Breast epithelium (tissue), 4 donors: Measurements from ENCODE around the gene BIRC6. TPM values are rescaled to one million over a fixed set of nuclear protein-coding genes. Genes with fewer than 3 reads are reported as not detected.
"Not testable (repeated sequence)": the region's sequence is repeated elsewhere in the genome, so short reads cannot be mapped to it uniquely, and the experiment has no call there.

ENCODE experiments used
- DNase-seq, 2 donors: peaks; one replicate each; pipeline ENCODE4 v3.0.0-alpha.2; 2019; ENCODE audit warnings: low spot score in 2 of 2
- H3K27ac ChIP-seq, 2 donors: fragments of 200-600 bp; sonication (generic) in 1 of 2; one replicate each; pipeline ENCODE4 v1.5.1; 2016 to 2019; ENCODE audit warnings: mild to moderate bottlenecking in 1 of 2
- H3K27me3 ChIP-seq, 2 donors: fragments of 200-600 bp; sonication (generic) in 1 of 2; one replicate each; pipeline versions ENCODE4 v1.5.1 to v1.6.0; 2017 to 2019; ENCODE audit warnings: control low read depth in 1 of 2, mild to moderate bottlenecking in 1 of 2
- H3K36me3 ChIP-seq: fragments of 200-600 bp; one replicate; pipeline ENCODE4 v1.5.1; 2019
- H3K4me1 ChIP-seq, 2 donors: fragments of 200-600 bp; sonication (generic); one replicate each; pipeline ENCODE4 v1.5.1; 2016 to 2019; ENCODE audit warnings: control low read depth in 1 of 2
- H3K4me3 ChIP-seq, 3 donors: fragments of 200-600 bp; sonication (generic); 1 replicate in 2 of 3; 2 replicates in 1 of 3; pipeline ENCODE4 v1.5.1; 2016 to 2019; ENCODE audit warnings: mild to moderate bottlenecking in 3 of 3, moderate library complexity in 2 of 3
- H3K9me3 ChIP-seq, 2 donors: fragments of 200-600 bp; sonication (generic) in 1 of 2; one replicate each; pipeline ENCODE4 v1.5.1; 2016 to 2019; ENCODE audit warnings: control low read depth in 1 of 2
- POLR2A ChIP-seq: fragments of 450-650 bp; IDR thresholded peaks from one replicate; pipeline ENCODE4 v1.6.1; 2016; ENCODE audit warnings: antibody characterized with exemption, mild to moderate bottlenecking, moderate library complexity
- POLR2AphosphoS5 ChIP-seq, 3 donors: sonication (generic); formaldehyde crosslinking; IDR thresholded peaks; one replicate each; pipeline ENCODE4 v1.6.1; 2017; ENCODE audit warnings: antibody characterized with exemption in 3 of 3
- intact Hi-C: fragments of 100-400 bp; cut with DNase I; formaldehyde crosslinking; loops from one replicate; pipeline ENCODE4 v1.15.1; 2023; ENCODE audit warnings: low total_unique reads
- total RNA-seq, 3 donors: library from RNA; depleted of rRNA; stranded (reverse); fragments of >200 nt; gene quantifications; one replicate each; pipeline ENCODE4 v1.1.0, GENCODE V29; 2016
- TF ChIP-seq, protein P1 (sequence below), 3 donors: fragments of 450-650 bp; IDR thresholded peaks; one replicate each; pipeline ENCODE4 v1.5.1; 2016 to 2017; ENCODE audit warnings: antibody characterized with exemption in 3 of 3, mild to moderate bottlenecking in 3 of 3, moderate library complexity in 3 of 3

BIRC6 gene
- total RNA-seq, 3 donors from 2014 or later: 132 to 245 (median 152) TPM

DNA sequence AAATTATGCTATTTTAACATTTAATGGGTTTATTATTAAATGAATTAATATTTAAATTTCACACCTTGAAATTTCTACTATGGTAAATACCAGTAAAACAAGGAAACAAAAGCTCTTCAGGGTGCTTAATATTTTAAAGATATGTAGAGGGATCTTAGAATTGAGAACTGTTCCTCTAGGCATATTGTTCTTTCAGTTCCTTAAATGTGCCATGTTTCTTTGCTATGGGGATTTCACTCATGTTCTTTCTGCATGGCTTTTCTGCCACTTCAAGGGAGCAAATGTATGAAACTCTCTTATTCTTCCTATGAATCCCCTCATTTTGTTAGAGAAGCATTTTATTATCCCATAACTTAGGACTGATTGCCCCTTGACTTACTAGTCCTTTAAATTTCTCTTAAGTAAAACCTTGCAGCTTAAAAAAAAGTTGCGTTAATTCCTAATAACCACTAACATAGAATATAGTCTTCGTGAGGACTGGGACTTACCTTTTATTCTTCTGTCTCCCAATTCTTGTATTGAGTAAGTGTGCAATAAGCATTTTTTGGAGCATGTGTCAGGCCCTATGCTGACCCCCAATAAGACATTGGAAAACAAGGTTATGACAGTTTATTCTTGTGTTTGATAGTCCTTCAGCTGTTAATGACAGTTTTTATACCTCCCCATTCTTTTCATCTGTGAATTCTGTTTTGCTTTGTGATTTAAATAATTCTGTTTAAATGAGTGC is 95.7 kb downstream of the BIRC6 start:
- Histone ChIP-seq H3K4me1 (no peaks in the 10 kb centered on the region), H3K36me3 (no peaks in the 10 kb centered on the region), H3K27me3 (no peaks in the 10 kb centered on the region), H3K4me3 (no peak overlapping the region), H3K27ac (no peak overlapping the region), H3K9me3 (no peaks in the 10 kb centered on the region)
- TF ChIP-seq, protein P1, sequence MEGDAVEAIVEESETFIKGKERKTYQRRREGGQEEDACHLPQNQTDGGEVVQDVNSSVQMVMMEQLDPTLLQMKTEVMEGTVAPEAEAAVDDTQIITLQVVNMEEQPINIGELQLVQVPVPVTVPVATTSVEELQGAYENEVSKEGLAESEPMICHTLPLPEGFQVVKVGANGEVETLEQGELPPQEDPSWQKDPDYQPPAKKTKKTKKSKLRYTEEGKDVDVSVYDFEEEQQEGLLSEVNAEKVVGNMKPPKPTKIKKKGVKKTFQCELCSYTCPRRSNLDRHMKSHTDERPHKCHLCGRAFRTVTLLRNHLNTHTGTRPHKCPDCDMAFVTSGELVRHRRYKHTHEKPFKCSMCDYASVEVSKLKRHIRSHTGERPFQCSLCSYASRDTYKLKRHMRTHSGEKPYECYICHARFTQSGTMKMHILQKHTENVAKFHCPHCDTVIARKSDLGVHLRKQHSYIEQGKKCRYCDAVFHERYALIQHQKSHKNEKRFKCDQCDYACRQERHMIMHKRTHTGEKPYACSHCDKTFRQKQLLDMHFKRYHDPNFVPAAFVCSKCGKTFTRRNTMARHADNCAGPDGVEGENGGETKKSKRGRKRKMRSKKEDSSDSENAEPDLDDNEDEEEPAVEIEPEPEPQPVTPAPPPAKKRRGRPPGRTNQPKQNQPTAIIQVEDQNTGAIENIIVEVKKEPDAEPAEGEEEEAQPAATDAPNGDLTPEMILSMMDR (IDR thresholded peaks at IDR 0.05): no peak
- intact Hi-C loops: no loop called here
- DNase-seq: no peak

DNA sequence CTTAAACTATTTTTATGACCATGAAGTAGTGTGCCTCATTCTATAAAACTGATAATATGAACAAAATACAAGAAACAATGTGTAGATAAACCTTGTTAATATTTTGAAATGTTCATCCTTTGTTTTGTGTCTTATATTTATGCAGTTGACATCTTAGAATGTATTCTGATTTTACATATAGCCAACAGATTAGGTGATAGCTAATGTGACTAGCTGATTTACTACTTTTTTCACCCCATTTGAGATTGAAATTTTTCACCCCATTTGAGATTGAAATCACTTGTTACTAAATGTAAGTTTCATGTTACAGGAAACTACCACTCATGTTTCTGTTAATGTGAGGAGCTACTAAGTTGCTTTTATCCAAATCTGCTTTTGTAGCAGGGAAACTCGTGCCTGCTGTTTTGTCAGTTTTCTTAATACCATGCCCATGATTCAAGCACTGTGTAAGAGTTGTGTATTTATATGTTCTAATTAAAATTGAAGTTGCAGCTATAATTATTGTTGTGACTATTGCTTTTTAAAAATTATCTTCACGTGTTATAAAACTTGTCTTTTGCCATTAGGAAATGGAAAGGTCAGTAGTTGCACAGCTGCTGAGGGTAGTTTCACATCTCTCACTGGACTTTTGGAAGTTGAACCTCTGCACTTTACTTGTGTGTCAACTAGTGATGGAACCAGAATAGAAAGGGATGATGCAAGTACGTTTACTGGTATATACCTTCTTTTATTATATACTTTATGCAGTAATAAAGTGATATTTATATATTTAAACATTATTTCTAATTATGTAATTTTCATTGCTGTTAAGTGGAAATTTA is 96.6 kb downstream of the BIRC6 start:
- no peak for DNase-seq
- intact Hi-C loops: no loop called here
- no peak for TF ChIP-seq POLR2AphosphoS5 (IDR thresholded peaks at IDR 0.05)
- no peak for TF ChIP-seq POLR2A
- TF ChIP-seq, protein P1 (IDR thresholded peaks at IDR 0.05): no peak
- no peak overlapping the region for H3K4me3 ChIP-seq
- H3K27me3 ChIP-seq: no peaks in the 10 kb centered on the region
- H3K27ac ChIP-seq: no peak overlapping the region
- no peaks in the 10 kb centered on the region for H3K36me3 ChIP-seq
- H3K4me1 ChIP-seq: no peaks in the 10 kb centered on the region
- no peaks in the 10 kb centered on the region for H3K9me3 ChIP-seq

DNA sequence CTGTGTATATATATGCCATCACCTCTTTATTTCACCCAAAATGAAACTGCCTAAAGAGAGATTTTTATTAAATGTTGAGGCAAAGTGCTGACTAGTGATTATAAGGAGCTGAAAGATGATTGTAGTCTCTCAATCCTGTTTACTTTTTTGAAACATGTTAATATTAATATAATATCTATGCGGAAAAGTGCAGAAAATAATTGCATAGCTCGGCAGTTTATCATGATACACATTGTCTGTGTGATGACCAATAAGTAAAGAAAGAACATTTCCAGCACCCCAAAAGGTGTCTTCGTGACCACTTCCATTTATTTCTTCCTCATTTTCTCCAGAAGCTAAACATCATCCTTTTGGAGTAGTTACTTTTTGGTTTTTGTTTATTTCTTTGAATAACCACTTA is 99.0 kb downstream of the BIRC6 start:
- TF ChIP-seq POLR2AphosphoS5 (IDR thresholded peaks at IDR 0.05): no peak
- TF ChIP-seq, protein P1 (IDR thresholded peaks at IDR 0.05): no peak
- no peak for TF ChIP-seq POLR2A

DNA sequence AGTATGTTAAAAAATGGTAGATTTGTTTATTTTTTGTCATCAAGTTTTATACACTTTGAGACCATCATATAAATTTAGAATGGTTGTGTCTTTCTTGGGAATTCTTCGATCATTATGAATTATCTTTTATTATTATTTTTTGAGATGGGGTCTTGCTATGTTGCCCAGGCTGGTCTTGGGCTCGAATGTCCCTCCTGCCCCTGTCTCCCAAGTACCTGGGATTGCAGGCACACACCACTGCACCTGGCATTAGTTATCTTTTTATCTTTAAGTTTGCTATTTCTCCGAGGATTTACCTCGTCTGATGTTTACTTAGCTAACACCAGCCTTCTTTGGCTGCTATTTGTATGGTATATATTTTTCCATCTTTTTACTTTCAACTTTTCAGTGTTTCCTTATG is 100.0 kb downstream of the BIRC6 start:
- no peak overlapping the region for H3K27ac ChIP-seq
- no peak for DNase-seq
- intact Hi-C loops: no loop called here

More for the DNA sequence above, 99.0 kb downstream of the BIRC6 start:
- H3K4me3 ChIP-seq: no peak overlapping the region
- H3K9me3 ChIP-seq: no peaks in the 10 kb centered on the region
- intact Hi-C loops: no loop called here
- no peak overlapping the region for H3K27ac ChIP-seq
- no peak for DNase-seq
- no peaks in the 10 kb centered on the region for H3K4me1 ChIP-seq
- no peaks in the 10 kb centered on the region for H3K27me3 ChIP-seq
- H3K36me3 ChIP-seq: no peaks in the 10 kb centered on the region

DNA sequence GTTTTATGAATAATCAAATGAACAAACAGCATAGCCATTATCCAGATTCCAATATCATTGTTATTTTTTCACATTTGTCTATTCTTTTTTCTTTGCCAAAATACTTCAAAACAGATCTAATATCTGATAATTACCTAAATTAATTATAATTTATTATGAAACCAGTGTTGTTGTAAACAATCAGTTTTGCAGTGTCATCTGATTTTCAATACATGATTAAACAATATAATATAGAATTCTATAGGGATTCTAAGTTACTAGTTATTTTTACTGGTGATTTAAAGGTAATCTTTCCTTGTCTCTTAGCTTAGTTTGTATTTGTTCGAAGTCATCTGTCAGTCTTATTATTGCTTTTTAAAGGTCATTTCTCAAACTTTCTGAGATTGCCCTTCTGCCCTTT is 101.0 kb downstream of the BIRC6 start:
- no peak for TF ChIP-seq POLR2AphosphoS5 (IDR thresholded peaks at IDR 0.05)
- TF ChIP-seq POLR2A: no peak
- TF ChIP-seq, protein P1 (IDR thresholded peaks at IDR 0.05): no peak
- intact Hi-C loops: no loop called here

More for the DNA sequence above, 100.0 kb downstream of the BIRC6 start:
- Histone ChIP-seq H3K9me3 (no peaks in the 10 kb centered on the region), H3K4me1 (no peaks in the 10 kb centered on the region), H3K4me3 (no peak overlapping the region), H3K27me3 (no peaks in the 10 kb centered on the region), H3K36me3 (no peaks in the 10 kb centered on the region)
- no peak for TF ChIP-seq POLR2AphosphoS5 (IDR thresholded peaks at IDR 0.05)

DNA sequence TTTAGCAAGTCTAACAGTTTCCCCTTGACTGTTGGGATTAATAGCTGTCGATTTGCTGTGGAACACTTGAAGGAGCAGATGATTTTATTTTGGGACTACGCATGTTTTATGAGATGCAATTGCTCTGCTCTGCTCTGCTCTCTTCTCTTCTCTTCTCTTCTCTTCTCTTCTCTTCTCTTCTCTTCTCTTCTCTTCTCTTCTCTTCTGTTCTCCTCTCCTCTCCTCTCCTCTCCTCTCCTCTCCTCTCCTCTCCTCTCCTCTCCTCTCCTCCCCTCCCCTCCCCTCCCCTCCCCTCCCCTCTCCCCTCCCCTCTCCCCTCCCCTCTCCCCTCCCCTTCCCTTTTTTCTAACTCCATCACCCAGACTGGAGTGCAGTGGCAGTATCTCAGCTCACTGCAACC is 104.0 kb downstream of the BIRC6 start:
- intact Hi-C loops: not testable (repeated sequence)

More for the DNA sequence above, 101.0 kb downstream of the BIRC6 start:
- no peak for DNase-seq
- no peaks in the 10 kb centered on the region for H3K36me3 ChIP-seq
- no peaks in the 10 kb centered on the region for H3K4me1 ChIP-seq
- H3K27ac ChIP-seq: no peak overlapping the region
- H3K27me3 ChIP-seq: no peaks in the 10 kb centered on the region
- no peak overlapping the region for H3K4me3 ChIP-seq
- H3K9me3 ChIP-seq: no peaks in the 10 kb centered on the region

More for the DNA sequence above, 104.0 kb downstream of the BIRC6 start:
- H3K9me3 ChIP-seq, H3K27me3 ChIP-seq, H3K4me3 ChIP-seq, H3K36me3 ChIP-seq, H3K27ac ChIP-seq, H3K4me1 ChIP-seq, DNase-seq: not testable (repeated sequence)
